Skeletal muscle tissue (tissue), 4 donors: ENCODE results near the gene GALR1. TPM values are rescaled to one million over a fixed set of nuclear protein-coding genes. Genes with fewer than 3 reads are reported as not detected.

ENCODE experiments used
- H3K27ac ChIP-seq: one replicate; pipeline ENCODE4 v1.7.0; 2013; ENCODE audit warnings: mild to moderate bottlenecking, low read depth, low read length, inconsistent platforms
- H3K27me3 ChIP-seq, 3 donors: one replicate each; pipeline ENCODE4 v1.7.0; 2013; ENCODE audit warnings: low read length in 3 of 3; ENCODE audit not compliant: control insufficient read depth in 3 of 3, insufficient read depth in 3 of 3
- H3K36me3 ChIP-seq, 3 donors: one replicate each; pipeline ENCODE4 v1.7.0; 2013; ENCODE audit warnings: low read length in 3 of 3; ENCODE audit not compliant: control insufficient read depth in 3 of 3, insufficient read depth in 3 of 3
- H3K4me1 ChIP-seq, 3 donors: one replicate each; pipeline ENCODE4 v1.7.0; 2013; ENCODE audit warnings: low read length in 3 of 3, mild to moderate bottlenecking in 3 of 3; ENCODE audit not compliant: control insufficient read depth in 3 of 3, insufficient read depth in 3 of 3
- H3K4me3 ChIP-seq, 3 donors: one replicate each; pipeline ENCODE4 v1.7.0; 2013; ENCODE audit warnings: low read length in 3 of 3
- H3K9ac ChIP-seq, 3 donors: one replicate each; pipeline ENCODE4 v1.7.0; 2013; ENCODE audit warnings: low read length in 3 of 3, mild to moderate bottlenecking in 3 of 3, moderate library complexity in 2 of 3, low read depth in 1 of 3
- H3K9me3 ChIP-seq, 3 donors: one replicate each; pipeline ENCODE4 v1.7.0; 2013; ENCODE audit warnings: low read length in 3 of 3; ENCODE audit not compliant: control insufficient read depth in 3 of 3
- total RNA-seq: library from RNA; depleted of rRNA; stranded (reverse); fragments of >200 nt; gene quantifications from one replicate; pipeline ENCODE4 v1.2.3, GENCODE V29; 2014
- donor health status: Osteomylitis.

The GALR1 gene
- total RNA-seq, 1 donor from 2014 or later = not detected

DNA sequence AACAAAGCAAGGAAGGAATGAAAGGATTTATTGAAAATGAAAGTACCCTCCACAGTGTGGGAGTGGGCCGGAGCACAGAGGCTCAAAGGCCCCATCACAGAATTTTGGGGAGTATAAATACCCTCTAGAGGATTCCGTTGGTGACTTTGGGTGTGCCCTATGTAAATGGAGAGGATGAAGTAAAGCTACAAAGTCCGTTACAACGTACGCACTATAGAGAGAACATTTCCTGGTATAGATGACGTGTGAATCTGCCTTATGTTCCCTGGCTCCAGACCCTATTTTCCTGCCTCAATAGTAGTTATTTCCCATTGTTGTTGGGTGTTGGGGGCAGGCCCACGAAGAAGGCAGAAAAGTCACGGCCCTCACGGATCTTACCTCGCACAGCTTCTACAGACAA, 65.3 kb downstream of the GALR1 start:
- H3K27ac ChIP-seq = no peak overlapping the region
- H3K9me3 ChIP-seq = no peaks in the 10 kb centered on the region
- no peaks in the 10 kb centered on the region for H3K36me3 ChIP-seq
- no peaks in the 10 kb centered on the region for H3K4me1 ChIP-seq
- H3K4me3 ChIP-seq = no peak overlapping the region
- H3K9ac ChIP-seq = no peak overlapping the region
- H3K27me3 ChIP-seq = no peaks in the 10 kb centered on the region

GRCh38 chr18:77316008-77316407, 66.4 kb downstream of the GALR1 start:
- Histone ChIP-seq H3K27me3 (no peaks in the 10 kb centered on the region), H3K36me3 (no peaks in the 10 kb centered on the region), H3K27ac (no peak overlapping the region), H3K4me1 (peaks cover 0 to 4% (median 3%) of the 10 kb centered on the region in 3 donors), H3K9ac (no peak overlapping the region), H3K4me3 (no peak overlapping the region), H3K9me3 (no peaks in the 10 kb centered on the region)

DNA sequence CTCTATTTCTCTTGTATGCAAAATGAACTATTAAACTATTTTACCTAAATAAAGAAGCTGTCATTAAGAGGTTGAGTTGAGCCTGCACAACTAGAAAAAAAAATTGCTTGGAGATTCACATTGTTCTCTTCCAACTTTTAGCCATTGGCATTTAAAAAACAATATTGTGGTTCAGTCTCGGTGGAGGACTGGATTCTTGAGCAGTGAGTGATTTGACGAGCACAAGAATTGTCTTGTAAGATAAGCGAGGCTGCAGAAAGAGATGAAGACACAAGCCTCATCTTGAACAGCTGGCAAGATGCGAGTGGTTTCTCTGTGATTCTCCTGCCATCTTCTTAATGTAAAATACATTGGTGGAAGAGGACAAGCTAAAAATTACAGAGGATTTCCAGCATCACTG, 67.0 kb downstream of the GALR1 start:
- no peak overlapping the region for H3K4me3 ChIP-seq
- H3K27ac ChIP-seq = no peak overlapping the region
- no peak overlapping the region for H3K9ac ChIP-seq
- H3K4me1 ChIP-seq = peaks cover 0 to 6% (median 4%) of the 10 kb centered on the region in 3 donors
- no peaks in the 10 kb centered on the region for H3K36me3 ChIP-seq
- H3K9me3 ChIP-seq = no peaks in the 10 kb centered on the region
- no peaks in the 10 kb centered on the region for H3K27me3 ChIP-seq

DNA sequence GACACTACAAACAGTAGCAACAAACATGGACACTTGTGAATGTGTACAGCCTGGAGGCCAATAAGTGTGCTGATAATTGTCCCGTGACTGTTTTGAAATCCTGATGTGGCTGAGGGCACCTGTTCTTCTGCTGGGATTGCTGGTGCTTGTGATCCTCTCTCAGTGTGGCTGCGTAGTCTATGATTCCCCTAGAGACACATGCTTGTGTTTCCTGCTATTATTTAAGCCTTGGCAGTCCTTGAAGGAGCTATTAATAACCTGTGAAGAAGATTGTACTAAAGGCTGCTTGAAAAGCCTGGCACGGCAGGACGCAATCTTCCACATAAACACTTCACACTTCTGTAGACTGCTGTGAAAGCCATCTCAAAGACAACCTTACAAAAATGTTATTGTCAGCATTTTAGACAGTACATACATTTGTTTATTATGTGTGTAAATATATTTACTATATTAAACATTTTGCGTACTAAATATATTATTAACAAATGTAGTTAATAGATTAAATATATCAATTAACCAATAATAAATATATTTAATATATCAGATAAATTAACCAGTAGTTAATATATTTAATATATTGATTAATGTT, 71.4 kb downstream of the GALR1 start:
- Histone ChIP-seq H3K27ac (no peak overlapping the region), H3K27me3 (no peaks in the 10 kb centered on the region)

DNA sequence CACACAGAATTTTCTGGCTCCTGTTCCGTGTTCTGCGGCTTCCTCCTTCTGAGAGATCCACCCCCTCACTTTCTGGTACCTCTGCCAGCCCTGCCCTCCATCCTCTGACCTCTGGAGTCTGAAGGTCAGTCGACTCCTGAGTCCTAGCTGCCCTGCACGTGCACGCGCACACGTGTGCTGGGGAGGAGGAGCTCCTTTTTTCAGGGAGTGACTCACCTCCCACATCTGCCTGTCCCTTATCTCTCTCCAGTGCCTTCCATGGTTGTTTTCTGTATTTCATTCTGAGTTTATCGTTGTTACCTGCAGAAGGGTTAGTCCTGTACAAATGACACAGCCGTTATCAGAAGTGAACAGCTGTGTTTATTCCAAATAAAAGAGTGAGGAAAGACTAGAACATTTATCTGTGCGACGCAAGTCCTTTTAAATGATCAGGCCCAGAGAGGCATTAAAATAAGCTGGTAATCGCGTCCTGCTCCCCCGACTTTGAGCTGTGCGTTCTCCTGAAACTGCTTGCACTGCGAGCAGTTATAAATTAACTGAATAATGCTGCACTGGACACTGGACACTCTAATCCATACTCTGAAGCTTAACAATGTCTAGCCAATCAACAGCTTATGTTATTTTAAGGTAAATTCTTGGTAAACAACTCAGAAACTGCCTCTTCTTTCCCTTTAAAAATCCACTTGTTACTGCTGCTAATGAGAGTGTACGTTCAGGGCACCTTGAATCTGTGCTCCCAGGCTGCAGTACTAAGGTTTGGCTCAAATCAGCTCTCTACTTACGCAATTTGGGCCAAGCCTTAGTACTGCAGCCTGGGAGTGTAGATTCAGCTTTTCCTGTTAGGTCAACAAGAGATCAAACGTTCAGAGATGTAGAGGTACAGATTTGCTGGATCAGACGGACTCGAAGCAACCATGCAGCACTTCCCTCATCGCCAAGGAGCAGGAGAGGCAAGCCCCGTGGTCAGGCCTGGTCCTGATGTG, 72.5 kb downstream of the GALR1 start:
- Histone ChIP-seq H3K27ac (no peak overlapping the region), H3K9me3 (no peaks in the 10 kb centered on the region), H3K9ac (no peak overlapping the region), H3K4me3 (no peak overlapping the region), H3K4me1 (peaks cover 0 to 13% (median 4%) of the 10 kb centered on the region in 3 donors), H3K27me3 (no peaks in the 10 kb centered on the region), H3K36me3 (no peaks in the 10 kb centered on the region)

More for the DNA sequence above, 71.4 kb downstream of the GALR1 start:
- H3K4me1 ChIP-seq = peaks cover 0 to 13% (median 4%) of the 10 kb centered on the region in 3 donors
- H3K36me3 ChIP-seq = no peaks in the 10 kb centered on the region
- H3K9me3 ChIP-seq = no peaks in the 10 kb centered on the region
- H3K4me3 ChIP-seq = no peak overlapping the region
- no peak overlapping the region for H3K9ac ChIP-seq

DNA sequence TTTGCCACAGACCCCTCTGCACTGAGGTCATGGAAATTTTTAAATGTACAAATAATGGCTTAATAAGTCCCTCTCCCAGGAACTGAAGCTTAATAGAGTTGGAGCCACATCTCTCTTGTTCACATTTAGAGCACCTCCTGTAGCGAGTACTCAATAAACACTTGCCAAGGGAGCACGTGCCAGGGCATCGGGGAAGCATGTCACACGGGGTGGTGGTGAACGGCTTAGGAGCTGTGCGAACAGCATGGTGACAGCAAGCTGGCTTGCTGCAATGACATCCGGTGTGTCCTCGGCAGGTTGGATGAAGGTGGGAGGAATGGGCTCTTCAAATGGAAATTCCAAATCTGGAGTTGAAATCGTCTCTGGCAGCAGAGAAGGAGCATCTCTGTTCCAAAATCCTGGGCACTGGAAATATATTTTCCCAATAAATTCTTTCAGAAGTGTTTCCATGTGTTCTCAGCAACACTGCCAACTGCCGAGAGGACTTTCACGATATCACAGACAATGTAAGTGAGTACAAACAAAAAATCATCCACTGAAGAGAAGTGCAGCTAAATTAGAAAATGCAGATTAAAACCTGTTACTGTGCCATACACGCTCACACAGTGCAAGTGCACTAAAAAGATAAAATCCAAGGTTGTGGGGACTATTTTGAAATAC, 74.1 kb downstream of the GALR1 start:
- no peaks in the 10 kb centered on the region for H3K36me3 ChIP-seq
- H3K4me3 ChIP-seq = no peak overlapping the region
- H3K9ac ChIP-seq = no peak overlapping the region
- no peaks in the 10 kb centered on the region for H3K9me3 ChIP-seq
- H3K4me1 ChIP-seq = peaks cover 0 to 13% (median 4%) of the 10 kb centered on the region in 3 donors
- H3K27me3 ChIP-seq = no peaks in the 10 kb centered on the region
- no peak overlapping the region for H3K27ac ChIP-seq

Other genes with a start within 250 kb of the GALR1 start
- gene MBP, start 117.1 kb upstream of the GALR1 start, total RNA-seq = 22.4 TPM